ENCODE measurements around the gene LRMDA.

LRMDA gene

GRCh38 chr10:76334255-76334654, 902.8 kb downstream of the LRMDA start:
- no peak for DNase-seq

GRCh38 chr10:76336213-76336963, 905.0 kb downstream of the LRMDA start:
- DNase-seq: no peak

GRCh38 chr10:76337641-76338040, 906.2 kb downstream of the LRMDA start:
- DNase-seq: no peak

GRCh38 chr10:76338187-76338586, 906.8 kb downstream of the LRMDA start:
- no peak for DNase-seq

DNA sequence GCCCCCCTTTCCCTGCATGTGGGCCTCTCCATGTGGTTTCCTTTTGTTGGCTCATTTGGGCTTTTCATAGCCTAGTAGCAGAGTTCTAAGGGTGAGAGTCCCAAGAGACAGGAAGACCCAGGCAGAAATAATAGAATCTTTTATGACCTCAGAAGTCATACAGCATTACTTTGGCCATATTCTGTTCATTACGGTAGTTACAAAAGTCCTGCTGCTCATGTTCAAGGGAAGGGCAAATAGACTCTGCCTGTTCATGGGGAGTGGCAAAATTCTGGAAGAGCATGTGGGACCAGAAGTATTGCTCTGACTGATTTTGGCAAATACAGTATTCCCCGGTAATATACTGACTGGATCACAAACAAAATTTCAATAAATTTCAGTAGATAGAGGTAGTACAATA, 910.3 kb downstream of the LRMDA start:
- DNase-seq: no peak

GRCh38 chr10:76342996-76343395, 911.6 kb downstream of the LRMDA start:
- DNase-seq: no peak

DNA sequence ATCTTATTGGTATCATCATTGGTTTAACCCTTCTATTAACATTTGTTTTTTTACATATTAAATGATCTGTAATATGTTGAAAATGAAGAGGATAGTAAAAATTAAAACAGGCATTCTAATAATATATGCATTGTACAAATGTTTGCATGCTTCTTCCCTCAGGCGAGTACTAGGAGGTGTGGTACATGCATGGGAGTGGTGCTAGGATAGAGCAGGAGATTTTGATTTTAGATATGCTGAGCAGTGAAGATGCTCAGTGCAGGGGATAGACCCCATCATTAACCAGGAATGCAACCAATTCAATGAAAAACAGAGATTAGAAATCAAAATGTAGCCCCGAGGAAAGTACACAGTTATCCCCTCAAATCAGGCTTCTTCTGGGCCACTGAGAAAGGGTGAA, 916.4 kb downstream of the LRMDA start:
- no peak for DNase-seq

GRCh38 chr10:76350583-76350982, 919.2 kb downstream of the LRMDA start:
- DNase-seq: no peak

- DNase-seq: no peak
These were observed 920.9 kb downstream of the LRMDA start for GRCh38 chr10:76352300-76352699.

- DNase-seq: no peak
These were observed 921.9 kb downstream of the LRMDA start for GRCh38 chr10:76353237-76353851.

- DNase-seq: no peak
These were observed 922.9 kb downstream of the LRMDA start for GRCh38 chr10:76354212-76354738.

DNA sequence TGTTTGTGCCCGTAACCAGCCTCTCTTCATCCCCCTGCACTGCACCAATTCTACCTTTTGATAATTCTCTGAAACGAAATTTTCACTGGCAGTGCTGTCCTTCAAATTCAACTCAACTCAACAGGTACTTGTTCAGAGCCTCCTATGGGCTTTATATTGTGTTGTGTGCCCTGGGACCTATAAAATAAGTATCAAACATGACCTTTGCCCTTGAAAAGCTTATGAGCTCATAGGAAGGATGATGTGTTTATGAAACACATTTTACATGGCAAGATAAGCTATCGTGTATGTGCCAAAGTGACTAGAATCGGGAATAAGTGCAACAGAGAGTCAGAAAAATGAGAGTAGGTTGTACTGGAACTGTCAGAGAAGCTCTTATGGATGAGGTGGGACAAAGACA, 923.5 kb downstream of the LRMDA start:
- no peak for DNase-seq

DNA sequence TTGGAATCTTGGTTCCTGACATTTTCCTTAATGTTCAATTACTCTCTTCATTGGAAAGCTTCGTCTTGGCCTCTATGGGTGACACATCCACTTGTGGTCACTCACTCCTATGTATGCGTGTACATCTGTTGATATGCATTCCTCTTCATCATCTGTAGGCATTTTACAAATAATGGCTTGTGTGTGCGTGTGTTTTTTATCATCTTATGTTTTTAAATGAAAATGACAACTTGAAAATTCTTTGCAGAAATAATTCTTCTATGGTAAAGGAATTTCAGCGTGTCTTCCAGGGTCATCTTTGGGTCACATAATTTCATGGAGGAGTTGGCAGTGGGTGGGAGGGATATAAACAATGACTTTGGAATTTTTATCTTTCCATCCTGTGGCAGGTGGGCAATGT, 925.1 kb downstream of the LRMDA start:
- DNase-seq: no peak

GRCh38 chr10:76357726-76358415, 926.4 kb downstream of the LRMDA start:
- DNase-seq: no peak

DNA sequence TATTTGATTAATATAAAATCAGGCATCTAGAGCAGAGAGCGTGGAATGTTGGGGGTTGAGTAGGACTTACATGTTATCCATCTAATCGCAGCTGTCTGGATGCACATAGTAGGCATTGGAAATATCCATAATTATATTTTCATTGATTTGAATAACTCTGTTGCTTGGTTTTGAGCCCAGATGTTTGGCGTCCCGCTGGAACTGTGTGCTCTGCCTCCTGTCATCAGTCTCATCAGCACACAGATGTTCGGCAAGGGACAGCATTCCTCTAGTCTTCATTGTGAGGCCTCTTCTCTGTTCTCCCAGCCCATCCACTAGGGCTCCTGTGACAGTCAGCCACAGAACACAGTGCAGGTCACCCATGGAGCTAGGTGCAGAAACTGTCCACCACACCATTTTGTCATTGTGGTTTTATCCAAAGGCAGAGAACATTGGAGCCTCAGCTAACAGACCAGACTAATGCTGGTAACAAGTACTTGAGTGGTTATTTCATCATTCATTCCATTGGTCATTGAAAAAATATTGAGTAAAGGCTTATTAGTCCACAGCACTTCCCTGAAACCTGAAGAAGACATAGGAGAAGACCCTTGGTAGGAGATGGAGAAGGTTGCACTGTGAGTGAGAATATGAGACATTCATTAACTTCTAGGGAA, 927.4 kb downstream of the LRMDA start:
- DNase-seq: no peak

DNA sequence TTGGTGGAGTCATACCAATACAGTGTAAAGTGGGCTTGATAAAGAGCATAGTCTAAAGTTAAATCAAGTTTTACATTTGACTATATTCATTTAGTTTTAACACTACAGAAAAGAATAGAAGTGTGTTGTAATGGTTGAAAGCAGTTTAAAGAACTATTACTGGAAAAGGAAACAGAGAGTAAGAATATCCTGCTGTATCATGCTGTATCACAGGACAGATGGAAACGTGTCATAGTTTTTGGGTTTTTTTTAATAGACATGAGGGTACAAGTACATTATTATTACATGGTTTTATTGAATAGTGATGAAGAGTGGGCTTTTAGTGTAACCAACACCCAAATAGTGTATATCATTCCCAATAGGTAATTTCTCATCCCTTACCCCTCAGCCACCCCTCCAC, 944.3 kb downstream of the LRMDA start:
- no peak for DNase-seq

DNA sequence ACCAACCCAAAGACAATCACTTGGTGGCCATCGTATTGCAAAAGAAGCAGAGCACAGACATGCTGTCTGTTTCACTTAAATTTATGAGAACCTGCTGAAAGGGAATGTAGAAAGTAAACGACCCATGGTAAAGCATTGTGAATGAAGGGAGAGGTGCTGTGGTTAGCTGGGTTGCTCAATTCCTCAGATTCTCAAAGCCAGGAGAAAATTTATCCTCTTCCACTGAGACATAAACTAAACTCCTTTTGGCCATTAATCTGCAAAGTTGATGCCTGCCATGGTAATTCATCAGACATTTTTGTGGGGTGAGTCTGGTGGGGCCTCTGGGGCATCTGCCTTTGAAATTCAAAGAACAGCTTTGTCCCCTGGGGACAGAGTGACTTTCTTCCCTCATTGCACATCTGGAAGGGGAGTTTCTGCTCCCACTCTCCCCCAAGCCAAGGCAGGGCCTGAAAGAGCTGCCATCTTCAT, 951.0 kb downstream of the LRMDA start:
- DNase-seq: no peak

DNA sequence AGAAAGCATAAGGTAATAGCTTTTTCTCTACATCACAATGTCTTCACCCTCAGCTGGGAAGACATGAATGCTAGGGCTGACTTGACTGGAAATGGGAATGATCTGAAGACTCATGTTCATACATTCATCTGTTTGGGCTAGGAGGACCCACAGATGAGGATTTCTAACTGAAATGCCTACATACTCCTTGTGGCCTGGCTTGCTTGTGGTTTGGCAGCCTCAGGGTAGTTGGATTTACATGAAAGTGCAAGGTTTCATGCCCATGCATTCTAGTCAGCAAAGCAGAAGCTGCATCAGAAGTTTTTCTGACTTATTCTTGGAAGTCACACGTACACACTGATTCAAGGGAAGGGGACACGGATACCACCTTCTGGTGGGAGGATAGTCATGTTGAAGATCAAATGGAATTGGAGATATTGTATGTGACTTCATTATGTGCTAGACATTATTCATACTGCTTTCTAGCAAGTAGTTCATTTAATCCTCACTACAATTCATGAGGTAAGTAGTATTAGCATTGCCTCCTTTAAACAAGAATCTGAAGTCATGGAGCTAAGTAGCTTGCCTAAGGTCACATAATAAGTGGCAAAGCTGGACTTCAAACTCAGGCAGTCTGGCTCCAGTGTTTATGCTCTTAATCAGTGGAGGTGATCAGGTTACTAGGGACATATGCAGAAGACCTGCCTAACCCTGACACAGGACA, 957.0 kb downstream of the LRMDA start:
- DNase-seq: no peak

GRCh38 chr10:76393875-76394706, 962.7 kb downstream of the LRMDA start:
- DNase-seq: no peak

GRCh38 chr10:76394707-76395042, 963.3 kb downstream of the LRMDA start:
- DNase-seq: no peak

DNA sequence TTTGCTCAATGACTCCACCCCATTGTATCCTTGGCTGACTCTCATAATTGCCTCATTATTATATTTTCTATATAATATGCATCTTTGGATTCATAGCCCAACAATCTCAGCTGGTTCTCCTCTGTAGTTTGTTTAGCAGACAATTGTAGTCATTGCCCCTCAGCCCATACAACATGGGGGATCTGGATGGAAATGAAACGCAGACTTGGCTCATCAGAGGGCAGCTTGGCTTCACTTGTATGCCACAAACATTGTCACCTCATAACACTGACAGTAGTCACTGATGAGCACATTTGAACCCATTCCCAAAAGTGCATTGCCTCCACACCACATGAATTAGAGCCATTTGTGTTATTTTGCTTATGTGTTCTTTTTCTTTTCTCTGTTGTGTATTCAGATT, 963.8 kb downstream of the LRMDA start:
- DNase-seq: no peak

DNA sequence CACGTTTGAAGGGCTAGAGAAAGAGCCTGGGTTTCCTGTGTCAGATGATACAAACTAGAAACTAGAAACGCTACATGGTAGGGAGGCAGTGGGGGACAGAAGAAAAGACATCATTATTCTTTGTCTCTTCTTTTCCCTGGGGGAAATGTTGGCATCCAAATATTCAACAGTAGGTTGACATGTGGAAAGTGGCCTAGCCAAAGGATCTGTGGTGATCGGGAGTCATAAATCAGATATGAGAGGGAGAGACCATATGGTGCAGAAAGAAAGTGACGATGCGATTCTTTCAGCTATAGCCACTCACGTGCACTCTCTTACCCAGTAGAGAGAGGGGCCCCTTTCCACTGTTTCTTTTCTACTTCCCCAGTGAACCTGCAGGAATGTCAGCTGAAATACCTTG, 964.7 kb downstream of the LRMDA start:
- DNase-seq: no peak
